Measurements from ENCODE around the gene STXBP5. TPM values are rescaled to one million over a fixed set of nuclear protein-coding genes. Genes with fewer than 3 reads are reported as not detected.

STXBP5 gene
- total and polyA plus RNA-seq, 9 of the 15 experiments (the other 6 are each of a cell fraction or from before 2014, with no cell fraction given): 23.3 to 172 (median 71.5) TPM

DNA sequence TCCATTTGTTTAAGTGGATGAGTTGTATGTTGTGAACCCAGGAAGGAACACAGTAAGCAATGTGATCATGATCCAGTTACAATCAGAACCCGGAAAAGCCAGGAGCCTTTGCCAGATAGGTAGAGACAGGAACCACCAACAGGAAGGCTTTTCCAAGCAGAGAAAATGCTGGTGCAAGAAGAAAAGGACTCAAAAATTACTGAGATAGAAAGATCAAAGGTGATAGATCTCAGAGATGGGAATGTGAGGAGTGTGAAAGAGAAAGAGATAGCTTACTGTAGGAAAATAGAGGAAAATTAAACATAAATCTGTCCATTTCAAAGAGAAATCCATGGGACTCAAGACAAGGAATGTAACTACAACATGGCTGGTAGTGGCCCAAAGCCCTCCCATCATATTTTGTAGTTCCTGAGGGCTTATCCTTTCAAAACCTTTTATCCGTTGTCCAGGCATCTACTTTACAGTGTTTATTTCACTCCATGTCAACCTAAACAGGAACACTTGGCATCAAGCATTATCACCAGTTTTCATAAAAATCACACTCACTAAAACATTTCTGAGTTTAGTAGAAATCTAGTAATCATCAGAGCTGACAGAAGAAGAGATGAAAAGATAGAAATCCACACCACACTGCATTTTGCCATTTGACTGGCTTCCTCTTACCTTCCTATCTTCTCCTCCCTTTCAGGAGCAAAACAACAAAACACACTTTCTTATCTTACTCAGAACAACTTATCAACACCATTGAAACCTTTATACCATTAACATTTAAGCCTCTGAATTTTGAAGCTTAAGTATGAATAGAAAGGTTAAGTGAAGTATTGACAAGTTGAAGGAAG is 44.5 kb upstream of the STXBP5 start (continued):
- TF ChIP-seq ZNF695 (CRISPR knock-in tag; IDR thresholded peaks at IDR 0.05) (no peak), RBM25 (IDR thresholded peaks at IDR 0.05; ENCODE audit: low read depth, low read length, severe bottlenecking) (no peak), ZBTB33 (CRISPR knock-in tag; IDR thresholded peaks at IDR 0.05) (no peak), BRD4 (IDR thresholded peaks at IDR 0.05) (peak; percentile 64), YY1 (IDR thresholded peaks at IDR 0.05; ENCODE audit: borderline replicate concordance in 1 of 3, control insufficient read depth in 1 of 3, extremely low read depth in 1 of 3, insufficient read depth in 3 of 3, insufficient read length in 1 of 3, insufficient replicate concordance in 2 of 3, low read depth in 1 of 3, low read length in 2 of 3) (peak in 1 of 3 experiments; percentile 43), LEF1 (IDR thresholded peaks at IDR 0.05) (no peak; the same call in none of the 2 replicates), MAFG (tag; conservative IDR thresholded peaks at IDR 0.05) (no peak), ZNF75A (CRISPR knock-in tag; IDR thresholded peaks at IDR 0.05) (no peak), ESRRB (CRISPR knock-in tag; IDR thresholded peaks at IDR 0.05; ENCODE audit: borderline replicate concordance) (no peak), KLF6 (CRISPR knock-in tag; IDR thresholded peaks at IDR 0.05; ENCODE audit: borderline replicate concordance) (peak; percentile 54; the same call in 1 of the 2 replicates), SNIP1 (IDR thresholded peaks at IDR 0.05; ENCODE audit: low read depth) (no peak; the same call in 1 of the 2 replicates), ZNF511 (CRISPR knock-in tag; IDR thresholded peaks at IDR 0.05) (no peak), RBM22 (IDR thresholded peaks at IDR 0.05; ENCODE audit: low read depth, low read length, poor library complexity, severe bottlenecking) (no peak), MYBL2 (IDR thresholded peaks at IDR 0.05; ENCODE audit: low read depth) (no peak), MYBL2 (CRISPR knock-in tag; IDR thresholded peaks at IDR 0.05; ENCODE audit: borderline replicate concordance) (no peak), ZNF324 (CRISPR knock-in tag; IDR thresholded peaks at IDR 0.05) (no peak), POLR2AphosphoS5 (IDR thresholded peaks at IDR 0.05; ENCODE audit: control insufficient read depth, insufficient read depth, low read depth, low read length) (no peak; the same call in 1 of the 2 replicates), SIN3B (IDR thresholded peaks at IDR 0.05; ENCODE audit: low read depth) (no peak)
- TF ChIP-seq, protein P1, sequence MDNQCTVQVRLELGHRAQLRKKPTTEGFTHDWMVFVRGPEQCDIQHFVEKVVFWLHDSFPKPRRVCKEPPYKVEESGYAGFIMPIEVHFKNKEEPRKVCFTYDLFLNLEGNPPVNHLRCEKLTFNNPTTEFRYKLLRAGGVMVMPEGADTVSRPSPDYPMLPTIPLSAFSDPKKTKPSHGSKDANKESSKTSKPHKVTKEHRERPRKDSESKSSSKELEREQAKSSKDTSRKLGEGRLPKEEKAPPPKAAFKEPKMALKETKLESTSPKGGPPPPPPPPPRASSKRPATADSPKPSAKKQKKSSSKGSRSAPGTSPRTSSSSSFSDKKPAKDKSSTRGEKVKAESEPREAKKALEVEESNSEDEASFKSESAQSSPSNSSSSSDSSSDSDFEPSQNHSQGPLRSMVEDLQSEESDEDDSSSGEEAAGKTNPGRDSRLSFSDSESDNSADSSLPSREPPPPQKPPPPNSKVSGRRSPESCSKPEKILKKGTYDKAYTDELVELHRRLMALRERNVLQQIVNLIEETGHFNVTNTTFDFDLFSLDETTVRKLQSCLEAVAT (IDR thresholded peaks at IDR 0.05): peak; percentile 38 to 39; a peak in 2 of 4 replicates

Measured in K562 (cell line).